HCT116 (cell line): ENCODE results near the gene TTL. TPM values are rescaled to one million over a fixed set of nuclear protein-coding genes. Genes with fewer than 3 reads are reported as not detected.

Experiments used
- ATAC-seq: fragments of 200-7000 bp; cut with Tn5 transposase; 2 replicates; pipeline ENCODE4 v1.9.1; 2020; ENCODE audit warnings: mild to moderate bottlenecking, moderate library complexity
- BruUV-seq: library from RNA; stranded (reverse); fragments of 400-500 nt; replicated peaks from 2 replicates; lab custom pipeline; 2021; lab: Mats Ljungman, UMichigan
- CTCF ChIA-PET: fragments of 300-600 bp; sonication (Branson Sonifier 250); formaldehyde crosslinking; loops from one replicate; lab custom pipeline; 2021; ENCODE audit warnings: antibody characterized with exemption; lab: Charles Lee
- POLR2A ChIA-PET: fragments of 300-600, 350-600 bp; sonication (Branson Sonifier 250); formaldehyde crosslinking; loops from one replicate; lab custom pipeline; 2021; ENCODE audit warnings: antibody characterized with exemption; lab: Charles Lee
- RAD21 ChIA-PET, 2 experiments: fragments of 300-600 bp; sonication (Branson Sonifier 250); formaldehyde crosslinking; loops; one replicate each; lab custom pipeline; 2023; ENCODE audit warnings: low total read pairs in 2 of 2; ENCODE audit not compliant: uncharacterized antibody in 2 of 2, unreplicated experiment in 2 of 2, low non-redundant PET in 1 of 2; lab: Charles Lee
- DNase-seq: peaks from one replicate; pipeline ENCODE4 v3.0.0-alpha.2; 2010; ENCODE audit warnings: low read depth, low spot score
- H2AFZ ChIP-seq: fragments of 200-600 bp; shearing (Covaris generic), sonication (generic); 2 replicates; pipeline ENCODE4 v1.6.1; 2017; ENCODE audit warnings: low read depth, mixed run types, mixed read lengths, antibody characterized with exemption, low read length; ENCODE audit not compliant: poor library complexity, severe bottlenecking
- H3K27ac ChIP-seq: 2 replicates; pipeline ENCODE4 v1.5.1; 2012; ENCODE audit warnings: low read depth, low read length
- H3K27me3 ChIP-seq: fragments of 200-600 bp; sonication (generic); 2 replicates; pipeline ENCODE4 v1.6.1; 2016; ENCODE audit warnings: mixed run types, low read length, mixed read lengths; ENCODE audit not compliant: insufficient read depth
- H3K36me3 ChIP-seq, 2 experiments: fragments of 200-500 bp in 1 of 2; fragments of 200-600 bp in 1 of 2; sonication (Bioruptor generic) in 1 of 2; sonication (generic) in 1 of 2; 2 replicates each; pipeline versions ENCODE4 v1.5.1 to v1.6.1; 2014 to 2016; ENCODE audit warnings: low read length in 2 of 2, inconsistent platforms in 1 of 2, mixed read lengths in 1 of 2, mixed run types in 1 of 2; ENCODE audit not compliant: insufficient read depth in 2 of 2, control insufficient read depth in 1 of 2
- H3K4me1 ChIP-seq, 2 experiments: fragments of 200-600 bp in 1 of 2; sonication (generic) in 1 of 2; 2 replicates each; pipeline versions ENCODE4 v1.5.1 to v1.6.1; 2012 to 2017; ENCODE audit warnings: low read length in 2 of 2, inconsistent platforms in 1 of 2, mild to moderate bottlenecking in 1 of 2, mixed read lengths in 1 of 2, mixed run types in 1 of 2, moderate library complexity in 1 of 2; ENCODE audit not compliant: insufficient read depth in 2 of 2, control insufficient read depth in 1 of 2
- H3K4me2 ChIP-seq: fragments of 200-600 bp; sonication (generic); 2 replicates; pipeline ENCODE4 v1.6.1; 2017; ENCODE audit warnings: mixed run types, low read length, mixed read lengths
- H3K4me3 ChIP-seq, 2 experiments: fragments of 200-600 bp in 1 of 2; sonication (generic) in 1 of 2; replicated peaks in 1 of 2; 2 replicates each; pipeline ENCODE4 v1.5.1; 2011 to 2016; ENCODE audit warnings: low read length in 2 of 2, control low read depth in 1 of 2, low read depth in 1 of 2, mild to moderate bottlenecking in 1 of 2, mixed read lengths in 1 of 2, mixed run types in 1 of 2
- H3K79me2 ChIP-seq: fragments of 200-600 bp; sonication (generic); 2 replicates; pipeline ENCODE4 v1.6.1; 2017; ENCODE audit warnings: mild to moderate bottlenecking, mixed run types, low read length, moderate library complexity, mixed read lengths; ENCODE audit not compliant: insufficient read depth
- H3K9ac ChIP-seq: fragments of 200-600 bp; sonication (generic); 2 replicates; pipeline ENCODE4 v1.6.1; 2016; ENCODE audit warnings: low read length, mixed read lengths
- H3K9me2 ChIP-seq: fragments of 200-600 bp; sonication (generic), shearing (Covaris generic); 2 replicates; pipeline ENCODE4 v1.6.1; 2017; ENCODE audit warnings: mixed run types, mild to moderate bottlenecking, moderate library complexity; ENCODE audit not compliant: insufficient read depth
- H3K9me3 ChIP-seq, 2 experiments: fragments of 200-500 bp in 1 of 2; fragments of 200-600 bp in 1 of 2; sonication (Bioruptor generic) in 1 of 2; sonication (generic) in 1 of 2; 2 replicates each; pipeline ENCODE4 v1.6.1; 2014 to 2017; ENCODE audit warnings: low read length in 2 of 2, mixed read lengths in 2 of 2, inconsistent platforms in 1 of 2, low read depth in 1 of 2, mild to moderate bottlenecking in 1 of 2, mixed run types in 1 of 2, moderate library complexity in 1 of 2; ENCODE audit not compliant: control insufficient read depth in 1 of 2, insufficient read depth in 1 of 2
- H4K20me1 ChIP-seq: fragments of 200-600 bp; sonication (generic), shearing (Covaris generic); 2 replicates; pipeline ENCODE4 v1.6.1; 2017; ENCODE audit warnings: mixed run types, mild to moderate bottlenecking, moderate library complexity; ENCODE audit not compliant: insufficient read depth
- CEBPB ChIP-seq: IDR thresholded peaks from 2 replicates; pipeline ENCODE4 v1.6.1; 2012; ENCODE audit warnings: low read depth
- EGR1 ChIP-seq: IDR thresholded peaks from 2 replicates; pipeline ENCODE4 v1.6.1; 2012; ENCODE audit warnings: low read depth
- ELF1 ChIP-seq: IDR thresholded peaks from 2 replicates; pipeline ENCODE4 v1.6.1; 2012; ENCODE audit warnings: low read depth, borderline replicate concordance
- EZH2 ChIP-seq: fragments of 200-600 bp; sonication (generic); IDR thresholded peaks from 2 replicates; pipeline ENCODE4 v1.6.1; 2017; ENCODE audit warnings: antibody characterized with exemption, mixed run types
- FOSL1 ChIP-seq: IDR thresholded peaks from 2 replicates; pipeline ENCODE4 v1.6.1; 2012; ENCODE audit warnings: low read depth
- JUND ChIP-seq: IDR thresholded peaks from 2 replicates; pipeline ENCODE4 v1.6.1; 2012
- POLR2A ChIP-seq: IDR thresholded peaks from 2 replicates; pipeline ENCODE4 v1.7.0; 2011; ENCODE audit warnings: borderline replicate concordance; ENCODE audit not compliant: insufficient read depth, insufficient read length; ENCODE audit errors: extremely low read depth
- POLR2AphosphoS5 ChIP-seq: IDR thresholded peaks from 2 replicates; pipeline ENCODE4 v1.6.1; 2011; ENCODE audit warnings: mild to moderate bottlenecking, low read depth, low read length, moderate library complexity
- RAD21 ChIP-seq: IDR thresholded peaks from 2 replicates; pipeline ENCODE4 v1.6.1; 2012; ENCODE audit warnings: low read depth, mild to moderate bottlenecking
- SIN3A ChIP-seq: IDR thresholded peaks from 2 replicates; pipeline ENCODE4 v1.6.1; 2012; ENCODE audit warnings: low read depth
- SRF ChIP-seq: IDR thresholded peaks from 2 replicates; pipeline ENCODE4 v1.6.1; 2012; ENCODE audit warnings: low read depth
- ZFX ChIP-seq: fragments of 450-650 bp; IDR thresholded peaks from 2 replicates; pipeline ENCODE4 v1.6.1; 2017
- ZNF274 ChIP-seq: fragments of 200-500 bp; sonication (Bioruptor generic); IDR thresholded peaks from 2 replicates; pipeline ENCODE4 v1.6.1; 2014; ENCODE audit warnings: mild to moderate bottlenecking, low read depth, low read length, inconsistent platforms
- intact Hi-C: fragments of 100-400 bp; cut with micrococcal nuclease; formaldehyde crosslinking; loops from 2 replicates; pipeline ENCODE4 v1.10.0; 2022
- total RNA-seq: library from RNA; stranded (reverse); gene quantifications from one replicate; pipeline ENCODE4 v1.2.1, GENCODE V29; 2021; ENCODE audit not compliant: unreplicated experiment
- TF ChIP-seq, protein P1 (sequence below): IDR thresholded peaks from 2 replicates; pipeline ENCODE4 v1.6.1; 2012

TTL gene
- total RNA-seq, 1 experiment from 2014 or later: 58.7 TPM

DNA sequence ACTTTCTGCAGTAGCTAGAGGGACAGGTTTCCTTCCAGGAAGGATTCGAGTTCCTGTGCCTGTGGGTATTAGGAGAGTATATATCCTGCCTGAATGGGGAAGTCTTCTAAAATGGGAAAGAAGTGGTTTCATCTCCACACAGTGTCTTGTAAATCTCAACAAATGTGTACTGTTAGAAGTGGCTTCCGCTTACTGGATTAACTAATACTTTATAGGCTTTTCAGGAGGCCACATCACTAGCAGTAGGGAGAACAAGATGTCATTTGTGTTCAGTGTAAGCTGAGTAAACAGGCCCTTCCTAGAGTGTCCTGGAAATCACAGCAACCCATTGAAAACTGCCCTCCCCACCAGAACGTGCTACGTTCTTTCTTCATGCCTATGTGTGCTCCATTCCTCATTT is 47.8 kb downstream of the TTL start:
- ChIA-PET RAD21 (no interaction called here), CTCF (no interaction called here), POLR2A (no interaction called here)
- no peak for DNase-seq
- no TSS peak for BruUV-seq
- Histone ChIP-seq H3K4me2 (no peak overlapping the region), H3K79me2 (no peaks in the 10 kb centered on the region), H3K9me3 (no peaks in the 10 kb centered on the region), H3K4me1 (no peaks in the 10 kb centered on the region), H4K20me1 (no peaks in the 10 kb centered on the region), H3K36me3 (peaks cover 14 to 20% of the 10 kb centered on the region in 2 experiments), H3K4me3 (no peak overlapping the region), H3K9me2 (no peaks in the 10 kb centered on the region), H3K27ac (no peak overlapping the region), H3K9ac (no peak overlapping the region), H3K27me3 (no peaks in the 10 kb centered on the region), H2AFZ (no peak overlapping the region)
- no peak for ATAC-seq
- TF ChIP-seq ELF1 (no peak), CEBPB (no peak), EGR1 (no peak)
- intact Hi-C loops: no loop called here

DNA sequence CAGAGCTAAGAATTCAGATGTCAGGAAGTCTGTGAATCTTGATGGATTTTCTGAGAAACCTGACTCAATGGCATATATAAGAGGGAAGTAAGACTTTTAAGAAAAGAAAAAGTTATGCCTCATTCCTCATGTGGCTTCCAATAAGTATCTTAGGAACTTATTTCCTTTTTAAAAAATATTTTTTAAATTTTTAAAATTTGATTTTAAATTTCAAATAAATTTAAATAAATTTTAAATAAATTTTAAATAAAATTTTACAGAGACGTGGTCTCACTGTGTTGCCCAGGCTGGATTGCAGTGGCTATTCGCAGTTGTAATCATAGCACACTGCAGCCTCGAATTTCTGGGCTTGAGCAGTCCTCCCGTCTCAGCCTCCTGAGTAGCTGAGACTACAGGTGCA is 48.8 kb downstream of the TTL start:
- Histone ChIP-seq H3K79me2 (no peaks in the 10 kb centered on the region), H3K4me3 (no peak overlapping the region), H3K4me2 (no peak overlapping the region), H2AFZ (no peak overlapping the region), H3K9me2 (no peaks in the 10 kb centered on the region), H3K27ac (no peak overlapping the region), H3K27me3 (no peaks in the 10 kb centered on the region), H3K4me1 (no peaks in the 10 kb centered on the region)
- intact Hi-C loops: no loop called here
- ChIA-PET RAD21 (no interaction called here), POLR2A (no interaction called here)
- BruUV-seq: no TSS peak
- no peak for ATAC-seq
- TF ChIP-seq POLR2A (no peak), SRF (no peak), POLR2AphosphoS5 (no peak), EGR1 (no peak), FOSL1 (no peak), EZH2 (no peak), CEBPB (no peak), SIN3A (no peak), ZNF274 (no peak), ZFX (no peak), JUND (no peak), RAD21 (no peak)
- TF ChIP-seq, protein P1, sequence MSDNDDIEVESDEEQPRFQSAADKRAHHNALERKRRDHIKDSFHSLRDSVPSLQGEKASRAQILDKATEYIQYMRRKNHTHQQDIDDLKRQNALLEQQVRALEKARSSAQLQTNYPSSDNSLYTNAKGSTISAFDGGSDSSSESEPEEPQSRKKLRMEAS: no peak
- TF ChIP-seq, all 23 proteins: peak for 0
- peaks cover 14 to 20% of the 10 kb centered on the region in 2 experiments for H3K36me3 ChIP-seq
- H3K9ac ChIP-seq: no peak overlapping the region
- DNase-seq: no peak
- H3K9me3 ChIP-seq: no peaks in the 10 kb centered on the region
- CTCF ChIA-PET: no interaction called here
- no peaks in the 10 kb centered on the region for H4K20me1 ChIP-seq
